Body of pancreas (tissue), 4 donors: ENCODE results near the gene ZNF331. TPM values are rescaled to one million over a fixed set of nuclear protein-coding genes. Genes with fewer than 3 reads are reported as not detected.

Experiments used
- ATAC-seq: fragments of 150-250 bp; one replicate; pipeline ENCODE4 v1.9.1; 2016
- DNase-seq, 4 donors: peaks; one replicate each; pipeline ENCODE4 v3.0.0-alpha.2; 2019
- H3K27ac ChIP-seq, 4 donors: fragments of 200-600 bp; sonication (generic); 1 replicate in 3 of 4; 2 replicates in 1 of 4; pipeline versions ENCODE4 v1.5.1 to v1.6.1; 2016 to 2019; ENCODE audit warnings: mild to moderate bottlenecking in 1 of 4, mixed read lengths in 1 of 4, moderate library complexity in 1 of 4
- H3K27me3 ChIP-seq, 2 donors: fragments of 200-600 bp; sonication (generic); one replicate each; pipeline ENCODE4 v1.6.0; 2016; ENCODE audit warnings: mild to moderate bottlenecking in 1 of 2
- H3K36me3 ChIP-seq, 2 donors: fragments of 200-600 bp; sonication (generic); replicated peaks in 1 of 2; 2 replicates each; pipeline ENCODE4 v1.5.1; 2016; ENCODE audit warnings: low read depth in 2 of 2; ENCODE audit not compliant: insufficient read depth in 1 of 2
- H3K4me1 ChIP-seq: fragments of 200-600 bp; sonication (generic); one replicate; pipeline ENCODE4 v1.6.0; 2016
- H3K4me3 ChIP-seq, 2 donors: fragments of 200-600 bp; sonication (generic); 1 replicate in 1 of 2; 2 replicates in 1 of 2; pipeline ENCODE4 v1.5.1; 2016 to 2019
- H3K9me3 ChIP-seq, 3 donors: fragments of 200-600 bp; sonication (generic); 1 replicate in 2 of 3; 2 replicates in 1 of 3; pipeline ENCODE4 v1.5.1; 2016
- CTCF ChIP-seq, 7 experiments: fragments of 450-650 bp in 4 of 7; fragments of 200-600 bp in 3 of 7; sonication (generic) in 3 of 7; IDR thresholded peaks; one replicate each; pipeline ENCODE4 v1.5.1; 2016 to 2019; ENCODE audit warnings: antibody characterized with exemption in 7 of 7
- POLR2A ChIP-seq, 3 donors: fragments of 450-650 bp; IDR thresholded peaks; one replicate each; pipeline ENCODE4 v1.6.1; 2016; ENCODE audit warnings: antibody characterized with exemption in 3 of 3, mild to moderate bottlenecking in 2 of 3
- WGBS, 2 donors: methylation state at CpG; one replicate each; pipeline ENCODE4 v1.1.5; 2017; 5-methylcytosine and 5-hydroxymethylcytosine counted together
- intact Hi-C: fragments of 100-400 bp; cut with DNase I; formaldehyde crosslinking; loops from one replicate; pipeline ENCODE4 v1.15.1; 2023
- total RNA-seq, 2 donors: library from RNA; depleted of rRNA; stranded (reverse); fragments of >200 nt; gene quantifications; one replicate each; pipeline ENCODE4 v1.1.0, GENCODE V29; 2016

ZNF331 gene
- total RNA-seq, 2 donors from 2014 or later: 14.8 to 37.6 TPM

GRCh38 chr19:53621885-53622740, 84.2 kb downstream of the ZNF331 start:
- no peak for TF ChIP-seq CTCF (IDR thresholded peaks at IDR 0.05)
- TF ChIP-seq POLR2A (IDR thresholded peaks at IDR 0.05): no peak
- ATAC-seq (no peak), DNase-seq (no peak)
- Histone ChIP-seq H3K9me3 (no peaks in the 10 kb centered on the region), H3K4me1 (no peaks in the 10 kb centered on the region), H3K36me3 (no peaks in the 10 kb centered on the region), H3K27me3 (no peaks in the 10 kb centered on the region), H3K27ac (no peak overlapping the region), H3K4me3 (no peak overlapping the region)
- intact Hi-C loops: no loop called here
- WGBS, 2 donors: 31 to 41% methylated on average over 8 of the region's 8 CpGs

- TF ChIP-seq CTCF (IDR thresholded peaks at IDR 0.05) (no peak), POLR2A (IDR thresholded peaks at IDR 0.05) (no peak)
- H3K9me3 ChIP-seq: no peaks in the 10 kb centered on the region
- H3K27ac ChIP-seq: no peak overlapping the region
- no peak for DNase-seq
- H3K27me3 ChIP-seq: no peaks in the 10 kb centered on the region
- ATAC-seq: no peak
- H3K36me3 ChIP-seq: no peaks in the 10 kb centered on the region
- 63 to 67% methylated on average over 12 to 14 of the region's 16 CpGs for WGBS, 2 donors
- no peaks in the 10 kb centered on the region for H3K4me1 ChIP-seq
- intact Hi-C loops: no loop called here
- H3K4me3 ChIP-seq: no peak overlapping the region
Observed at GRCh38 chr19:53624771-53625545, 87.0 kb downstream of the ZNF331 start.

GRCh38 chr19:53626486-53626885, 88.5 kb downstream of the ZNF331 start:
- Histone ChIP-seq H3K4me1 (no peaks in the 10 kb centered on the region), H3K36me3 (no peaks in the 10 kb centered on the region), H3K4me3 (no peak overlapping the region), H3K9me3 (no peaks in the 10 kb centered on the region), H3K27me3 (no peaks in the 10 kb centered on the region), H3K27ac (no peak overlapping the region)
- intact Hi-C loops: no loop called here
- ATAC-seq (no peak), DNase-seq (no peak)
- WGBS, 2 donors: 78 to 81% methylated on average over 9 of the region's 9 CpGs
- no peak for TF ChIP-seq POLR2A (IDR thresholded peaks at IDR 0.05)
- TF ChIP-seq CTCF (IDR thresholded peaks at IDR 0.05): no peak

- H3K9me3 ChIP-seq: no peaks in the 10 kb centered on the region
- no peaks in the 10 kb centered on the region for H3K36me3 ChIP-seq
- H3K4me3 ChIP-seq: no peak overlapping the region
- intact Hi-C loops: no loop called here
- no peak for TF ChIP-seq CTCF (IDR thresholded peaks at IDR 0.05)
- no peak for TF ChIP-seq POLR2A (IDR thresholded peaks at IDR 0.05)
- H3K27ac ChIP-seq: no peak overlapping the region
- ATAC-seq (no peak), DNase-seq (no peak)
- H3K4me1 ChIP-seq: no peaks in the 10 kb centered on the region
- WGBS, 2 donors: 49 to 56% methylated on average over 6 of the region's 6 CpGs
- H3K27me3 ChIP-seq: no peaks in the 10 kb centered on the region
Observed at GRCh38 chr19:53626976-53627375, 89.0 kb downstream of the ZNF331 start.

Other genes with a start within 250 kb of the ZNF331 start
- 1 to 10 TPM; 3.0 to 4.2 TPM for gene ZNF845, start 204.4 kb upstream of the ZNF331 start, total RNA-seq
- gene ZNF525, start 172.4 kb upstream of the ZNF331 start, total RNA-seq: 10 to 100 TPM; 12.2 to 14.2 TPM
- gene ZNF765, start 143.0 kb upstream of the ZNF331 start, total RNA-seq: 1 to 10 TPM; 7.5 to 9.6 TPM
- gene ZNF761, start 106.2 kb upstream of the ZNF331 start, total RNA-seq: 1 to 10 TPM; 4.3 to 6.2 TPM
- gene ZNF813, start 70.4 kb upstream of the ZNF331 start, total RNA-seq: 1 to 10 TPM; 1.6 to 1.8 TPM
- not detected for gene DPRX, start 93.9 kb downstream of the ZNF331 start, total RNA-seq